OCI-LY7 (cell line): ENCODE results near the gene PTPRO. TPM values are rescaled to one million over a fixed set of nuclear protein-coding genes. Genes with fewer than 3 reads are reported as not detected.

Experiments
- BruUV-seq: library from RNA; stranded (reverse); fragments of 400-500 nt; replicated peaks from 2 replicates; lab custom pipeline; 2021; lab: Mats Ljungman, UMichigan
- CTCF ChIA-PET: fragments of 300-600 bp; sonication (Branson Sonifier 250); formaldehyde crosslinking; loops from one replicate; lab custom pipeline; 2022; ENCODE audit warnings: antibody characterized with exemption; ENCODE audit not compliant: unreplicated experiment; lab: Charles Lee
- POLR2A ChIA-PET: fragments of 300-600 bp; sonication (Branson Sonifier 250); formaldehyde crosslinking; loops from one replicate; lab custom pipeline; 2022; ENCODE audit warnings: antibody characterized with exemption; lab: Charles Lee
- DNase-seq: peaks from one replicate; pipeline ENCODE4 v3.0.0-alpha.2; 2015; ENCODE audit warnings: low spot score
- H2AFZ ChIP-seq: fragments of 200-600 bp; sonication (generic), shearing (Covaris generic); 2 replicates; pipeline ENCODE4 v1.6.1; 2014; ENCODE audit warnings: mild to moderate bottlenecking, antibody characterized with exemption, low read length, moderate library complexity
- H3K27ac ChIP-seq: fragments of 200-600 bp; sonication (generic); 2 replicates; pipeline ENCODE4 v1.5.1; 2014; ENCODE audit warnings: mixed run types, low read depth, mild to moderate bottlenecking, moderate library complexity, low read length, inconsistent platforms; ENCODE audit not compliant: poor library complexity, severe bottlenecking
- H3K36me3 ChIP-seq: fragments of 200-600 bp; sonication (generic); 2 replicates; pipeline ENCODE4 v1.6.1; 2014; ENCODE audit warnings: mild to moderate bottlenecking, antibody characterized with exemption, low read length, moderate library complexity, mixed read lengths; ENCODE audit not compliant: insufficient read depth
- H3K4me1 ChIP-seq: fragments of 200-600 bp; sonication (generic); 2 replicates; pipeline ENCODE4 v1.5.1; 2014; ENCODE audit warnings: mild to moderate bottlenecking, low read length; ENCODE audit not compliant: insufficient read depth, poor library complexity, severe bottlenecking
- H3K4me2 ChIP-seq: fragments of 200-600 bp; sonication (generic); 2 replicates; pipeline ENCODE4 v1.6.1; 2014; ENCODE audit warnings: mild to moderate bottlenecking, low read length
- H3K4me3 ChIP-seq: fragments of 200-600 bp; sonication (generic); 2 replicates; pipeline ENCODE4 v1.5.1; 2014; ENCODE audit warnings: mild to moderate bottlenecking, low read depth, low read length; ENCODE audit not compliant: poor library complexity, severe bottlenecking
- H3K79me2 ChIP-seq: fragments of 200-600 bp; sonication (generic); 2 replicates; pipeline ENCODE4 v1.6.1; 2016; ENCODE audit warnings: low read depth, mild to moderate bottlenecking, low read length, moderate library complexity, mixed read lengths; ENCODE audit not compliant: insufficient read depth
- H3K9me2 ChIP-seq: fragments of 200-600 bp; sonication (generic); 2 replicates; pipeline ENCODE4 v1.6.1; 2016; ENCODE audit warnings: mild to moderate bottlenecking, low read length, mixed read lengths; ENCODE audit not compliant: insufficient read depth
- H3K9me3 ChIP-seq: fragments of 200-600 bp; sonication (generic); 2 replicates; pipeline ENCODE4 v1.6.1; 2014; ENCODE audit warnings: mild to moderate bottlenecking, mixed run types, low read length, mixed read lengths
- H4K20me1 ChIP-seq: fragments of 200-600 bp; sonication (generic); 2 replicates; pipeline ENCODE4 v1.6.1; 2014; ENCODE audit warnings: mild to moderate bottlenecking, antibody characterized with exemption, low read length, moderate library complexity, mixed read lengths; ENCODE audit not compliant: insufficient read depth
- CTCF ChIP-seq: fragments of 200-600 bp; sonication (generic); conservative IDR thresholded peaks from 2 replicates; pipeline ENCODE4 v1.5.1; 2014; ENCODE audit warnings: mild to moderate bottlenecking, antibody characterized with exemption, low read length, moderate library complexity, mixed read lengths
- EZH2phosphoT487 ChIP-seq: fragments of 200-600 bp; sonication (generic); IDR thresholded peaks from 2 replicates; pipeline ENCODE4 v1.6.1; 2018; ENCODE audit warnings: low read depth, borderline replicate concordance, mild to moderate bottlenecking, mixed run types, antibody characterized with exemption, low read length, moderate library complexity, mixed read lengths
- intact Hi-C: fragments of 100-400 bp; cut with micrococcal nuclease; formaldehyde crosslinking; loops from one replicate; pipeline ENCODE4 v1.10.0; 2022; ENCODE audit not compliant: unreplicated experiment
- total RNA-seq, 2 experiments: library from RNA; depleted of rRNA in 1 of 2; stranded (reverse); fragments of >200 nt in 1 of 2; shearing (Covaris generic) in 1 of 2; gene quantifications; 2 replicates each; pipeline ENCODE4 v1.2.3, GENCODE V29; 2014 to 2022

Gene PTPRO
- total RNA-seq, 2 experiments from 2014 or later, result 0.06 to 0.23 TPM

DNA sequence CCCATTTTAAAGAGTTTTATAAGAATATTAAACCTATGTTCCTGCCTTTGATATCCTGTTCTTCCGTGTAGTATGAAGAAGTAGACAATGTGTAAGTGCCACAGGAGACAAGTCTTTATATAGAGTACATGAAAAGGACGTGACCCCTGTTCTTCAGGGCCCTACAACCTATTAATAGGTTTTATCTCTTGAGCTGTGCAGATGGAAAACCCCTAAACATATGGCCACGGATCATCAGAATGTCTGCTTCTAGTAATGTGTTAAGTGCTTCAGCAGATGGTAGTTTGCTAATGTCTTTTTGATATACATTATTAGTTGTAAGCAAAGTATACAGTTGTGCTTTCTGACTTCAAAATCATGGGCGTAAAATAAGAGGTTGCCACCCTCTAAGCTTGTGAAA, 228.5 kb downstream of the PTPRO start:
- intact Hi-C loops, result no loop called here
- H3K36me3 ChIP-seq, result no peaks in the 10 kb centered on the region
- no peaks in the 10 kb centered on the region for H3K9me3 ChIP-seq
- H3K4me2 ChIP-seq, result no peak overlapping the region
- no TSS peak for BruUV-seq
- DNase-seq, result no peak
- peaks cover 13% of the 10 kb centered on the region for H3K4me1 ChIP-seq
- CTCF ChIA-PET, result no interaction called here
- H3K79me2 ChIP-seq, result no peaks in the 10 kb centered on the region
- H3K9me2 ChIP-seq, result no peaks in the 10 kb centered on the region
- POLR2A ChIA-PET, result interaction anchor here (1.5 to 2.9 kb wide), 5 partner anchors 9 to 37 kb away, joined by 3 to 14 read pairs (median 6); no protein-coding TSS in a partner anchor
- TF ChIP-seq CTCF (no peak), EZH2phosphoT487 (no peak)
- no peaks in the 10 kb centered on the region for H4K20me1 ChIP-seq
- no peak overlapping the region for H3K4me3 ChIP-seq
- no peak overlapping the region for H2AFZ ChIP-seq
- no peak overlapping the region for H3K27ac ChIP-seq

GRCh38 chr12:15555446-15555845, 233.1 kb downstream of the PTPRO start:
- intact Hi-C loops, result no loop called here
- Histone ChIP-seq H3K27ac (no peak overlapping the region), H3K9me3 (no peaks in the 10 kb centered on the region), H3K4me3 (no peak overlapping the region), H2AFZ (no peak overlapping the region), H3K4me1 (no peaks in the 10 kb centered on the region), H3K79me2 (no peaks in the 10 kb centered on the region), H3K9me2 (no peaks in the 10 kb centered on the region), H3K4me2 (no peak overlapping the region), H4K20me1 (no peaks in the 10 kb centered on the region), H3K36me3 (no peaks in the 10 kb centered on the region)
- ChIA-PET CTCF (no interaction called here), POLR2A (interaction anchor here (1.0 kb wide), 1 partner anchor 15 kb away, joined by 4 read pairs; no protein-coding TSS in a partner anchor)
- no TSS peak for BruUV-seq
- no peak for TF ChIP-seq CTCF
- no peak for TF ChIP-seq EZH2phosphoT487
- no peak for DNase-seq

DNA sequence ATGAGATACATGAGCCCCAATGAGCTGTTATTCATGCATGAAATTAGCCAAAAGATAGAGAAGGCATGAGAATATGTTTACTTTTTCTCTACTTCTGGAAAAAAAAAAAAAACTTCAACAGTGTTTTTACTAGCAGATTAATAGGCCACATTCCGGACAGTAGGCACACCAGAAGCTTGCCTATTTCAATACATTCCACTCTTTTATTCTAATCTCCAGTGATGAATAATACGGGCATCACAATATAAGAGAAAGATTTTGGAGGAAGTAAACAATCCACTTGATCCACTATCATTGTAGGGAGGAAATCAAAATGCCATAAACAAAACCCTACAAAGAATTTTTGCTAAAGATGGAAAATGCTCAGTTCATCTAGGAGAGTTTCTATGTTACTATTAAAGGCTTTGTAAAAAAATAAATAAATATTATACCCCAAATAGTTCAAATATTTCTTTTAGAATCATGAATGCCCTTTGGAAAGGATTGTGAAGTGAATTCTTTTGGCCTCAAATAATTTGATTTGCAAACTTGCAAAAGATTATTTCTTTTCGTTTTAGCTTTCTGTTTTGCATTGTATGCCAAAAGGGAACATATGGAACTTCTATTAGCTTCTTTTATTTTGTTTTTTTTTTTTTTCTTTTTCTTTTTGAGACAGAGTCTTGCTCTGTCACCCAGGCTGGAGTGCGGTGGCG, 234.2 kb downstream of the PTPRO start:
- intact Hi-C loops, result no loop called here
- ChIA-PET CTCF (no interaction called here), POLR2A (interaction anchor here (1.1 to 4.6 kb wide), 5 partner anchors 11 to 30 kb away, joined by 3 to 37 read pairs (median 9); no protein-coding TSS in a partner anchor)
- Histone ChIP-seq H3K9me2 (no peaks in the 10 kb centered on the region), H3K36me3 (no peaks in the 10 kb centered on the region), H2AFZ (no peak overlapping the region), H3K79me2 (no peaks in the 10 kb centered on the region), H3K27ac (no peak overlapping the region), H3K4me1 (no peaks in the 10 kb centered on the region), H3K4me2 (no peak overlapping the region), H3K4me3 (no peak overlapping the region), H4K20me1 (no peaks in the 10 kb centered on the region), H3K9me3 (no peaks in the 10 kb centered on the region)
- no peak for DNase-seq
- BruUV-seq, result no TSS peak
- TF ChIP-seq CTCF (no peak), EZH2phosphoT487 (no peak)
